Keratinocyte (primary cell): Measurements from ENCODE around the gene KCNJ6.

ENCODE experiments used
- EZH2 ChIP-seq: IDR thresholded peaks from one replicate; pipeline ENCODE4 v1.6.1; 2012; ENCODE audit warnings: inconsistent platforms, mild to moderate bottlenecking, low read length, moderate library complexity
- TF ChIP-seq, protein P1 (sequence below), 3 experiments: IDR thresholded peaks in 1 of 3; conservative IDR thresholded peaks in 1 of 3; optimal IDR thresholded peaks in 1 of 3; 2 replicates in 2 of 3; 3 replicates in 1 of 3; pipeline versions ENCODE3 to v1.5.1; 2011; ENCODE audit warnings: low read length in 3 of 3, mild to moderate bottlenecking in 3 of 3, moderate library complexity in 2 of 3, control low read depth in 1 of 3, inconsistent platforms in 1 of 3; ENCODE audit not compliant: insufficient read depth in 2 of 3; ENCODE audit errors: extremely low read depth in 1 of 3

DNA sequence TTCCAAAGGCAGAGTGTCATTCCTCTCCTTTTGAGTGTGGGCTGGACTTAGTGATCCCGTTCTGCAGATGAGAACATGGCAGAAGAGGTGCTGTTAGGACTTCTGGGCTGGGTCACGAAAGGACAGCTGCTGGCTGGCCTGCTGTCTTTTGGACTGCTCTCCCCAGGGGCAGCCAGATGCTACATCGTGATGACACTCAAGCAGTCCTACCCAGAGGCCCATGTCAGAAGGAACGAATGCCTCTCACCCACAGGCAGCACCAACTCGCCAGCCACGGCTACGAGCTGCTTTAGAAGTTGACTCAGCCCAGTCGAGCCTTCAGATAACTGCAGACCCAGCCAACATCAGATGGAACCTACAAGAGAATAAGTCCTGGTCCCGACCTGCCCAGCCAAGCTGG lies 156.5 kb downstream of the KCNJ6 start:
- TF ChIP-seq, protein P1, sequence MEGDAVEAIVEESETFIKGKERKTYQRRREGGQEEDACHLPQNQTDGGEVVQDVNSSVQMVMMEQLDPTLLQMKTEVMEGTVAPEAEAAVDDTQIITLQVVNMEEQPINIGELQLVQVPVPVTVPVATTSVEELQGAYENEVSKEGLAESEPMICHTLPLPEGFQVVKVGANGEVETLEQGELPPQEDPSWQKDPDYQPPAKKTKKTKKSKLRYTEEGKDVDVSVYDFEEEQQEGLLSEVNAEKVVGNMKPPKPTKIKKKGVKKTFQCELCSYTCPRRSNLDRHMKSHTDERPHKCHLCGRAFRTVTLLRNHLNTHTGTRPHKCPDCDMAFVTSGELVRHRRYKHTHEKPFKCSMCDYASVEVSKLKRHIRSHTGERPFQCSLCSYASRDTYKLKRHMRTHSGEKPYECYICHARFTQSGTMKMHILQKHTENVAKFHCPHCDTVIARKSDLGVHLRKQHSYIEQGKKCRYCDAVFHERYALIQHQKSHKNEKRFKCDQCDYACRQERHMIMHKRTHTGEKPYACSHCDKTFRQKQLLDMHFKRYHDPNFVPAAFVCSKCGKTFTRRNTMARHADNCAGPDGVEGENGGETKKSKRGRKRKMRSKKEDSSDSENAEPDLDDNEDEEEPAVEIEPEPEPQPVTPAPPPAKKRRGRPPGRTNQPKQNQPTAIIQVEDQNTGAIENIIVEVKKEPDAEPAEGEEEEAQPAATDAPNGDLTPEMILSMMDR (optimal IDR thresholded peaks at IDR 0.05 in 1 of 3, IDR thresholded peaks at IDR 0.05 in 1 of 3, conservative IDR thresholded peaks at IDR 0.05 in 1 of 3; ENCODE audit: extremely low read depth in 1 of 3, insufficient read depth in 2 of 3, low read length in 3 of 3), result no peak
- no peak for TF ChIP-seq EZH2
